ENCODE results near the gene GBP3. TPM values are rescaled to one million over a fixed set of nuclear protein-coding genes. Genes with fewer than 3 reads are reported as not detected.

Gene GBP3
- total RNA-seq, 1 donor, result 28.6 TPM

GRCh38 chr1:89044970-89045721, 22.5 kb upstream of the GBP3 start:
- no peak overlapping the region for H3K4me3 ChIP-seq (ENCODE audit: low read depth, low read length)
- DNase-seq (ENCODE audit: low read depth), result no peak
- no peak for TF ChIP-seq CTCF (IDR thresholded peaks at IDR 0.05; ENCODE audit: insufficient read depth, low read length)

- TF ChIP-seq CTCF (IDR thresholded peaks at IDR 0.05; ENCODE audit: insufficient read depth, low read length), result no peak
- H3K4me3 ChIP-seq (ENCODE audit: low read depth, low read length), result no peak overlapping the region
- DNase-seq (ENCODE audit: low read depth), result no peak
These were observed 21.3 kb upstream of the GBP3 start for GRCh38 chr1:89043940-89044339.

- TF ChIP-seq CTCF (IDR thresholded peaks at IDR 0.05; ENCODE audit: insufficient read depth, low read length), result no peak
- no peak for DNase-seq (ENCODE audit: low read depth)
- no peak overlapping the region for H3K4me3 ChIP-seq (ENCODE audit: low read depth, low read length)
These were observed 19.8 kb upstream of the GBP3 start for GRCh38 chr1:89042491-89042890.

GRCh38 chr1:89041721-89042120, 19.1 kb upstream of the GBP3 start:
- no peak overlapping the region for H3K4me3 ChIP-seq (ENCODE audit: low read depth, low read length)
- TF ChIP-seq CTCF (IDR thresholded peaks at IDR 0.05; ENCODE audit: insufficient read depth, low read length), result no peak
- no peak for DNase-seq (ENCODE audit: low read depth)

DNA sequence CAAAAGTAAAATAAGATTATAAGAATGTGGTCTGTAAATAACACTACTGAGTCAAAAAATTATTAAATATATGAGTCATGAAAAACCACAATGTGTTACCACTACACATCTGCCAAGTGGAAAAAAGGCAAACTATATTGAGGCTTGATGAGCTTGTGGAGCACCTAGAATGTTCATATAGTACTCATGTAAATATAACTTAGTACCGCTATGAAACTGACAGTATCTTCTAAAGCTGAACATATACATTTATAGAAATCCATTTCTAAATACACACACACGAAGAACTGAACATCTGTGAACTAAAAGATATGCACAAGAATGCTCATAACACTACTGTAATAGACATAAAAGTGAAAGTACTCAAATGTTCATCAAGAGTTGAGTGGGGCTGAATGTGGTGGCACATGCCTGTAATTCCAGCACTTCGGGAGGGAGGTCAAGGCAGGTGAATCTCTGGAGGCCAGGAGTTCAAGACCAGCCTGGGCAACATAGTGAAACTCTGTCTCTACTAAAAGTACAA, 18.5 kb upstream of the GBP3 start:
- TF ChIP-seq CTCF (IDR thresholded peaks at IDR 0.05; ENCODE audit: insufficient read depth, low read length), result no peak
- DNase-seq (ENCODE audit: low read depth), result peak; percentile 65
- H3K4me3 ChIP-seq (ENCODE audit: low read depth, low read length), result no peak overlapping the region

GRCh38 chr1:89040315-89040626, 17.6 kb upstream of the GBP3 start:
- TF ChIP-seq CTCF (IDR thresholded peaks at IDR 0.05; ENCODE audit: insufficient read depth, low read length), result no peak
- no peak for DNase-seq (ENCODE audit: low read depth)
- no peak overlapping the region for H3K4me3 ChIP-seq (ENCODE audit: low read depth, low read length)

DNA sequence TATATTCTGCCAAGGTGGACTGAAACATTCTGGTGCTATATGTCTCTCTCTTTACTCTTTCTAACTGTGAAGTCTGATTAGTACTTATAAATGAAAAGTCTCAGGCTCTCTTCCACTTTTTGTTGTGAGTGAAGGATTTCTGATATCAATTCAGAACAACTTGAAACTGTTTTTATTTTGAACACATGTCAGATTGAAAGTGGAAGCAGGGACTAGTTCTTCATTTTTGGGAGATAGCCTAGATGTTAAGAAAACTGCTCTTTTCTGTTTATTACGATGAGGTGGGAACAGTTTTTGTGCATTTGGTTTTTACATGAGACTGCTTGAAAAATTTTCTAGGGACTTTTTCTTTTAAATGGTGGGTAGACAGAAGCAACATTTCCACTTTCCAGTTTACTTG, 14.5 kb upstream of the GBP3 start:
- TF ChIP-seq CTCF (IDR thresholded peaks at IDR 0.05; ENCODE audit: insufficient read depth, low read length), result no peak
- DNase-seq (ENCODE audit: low read depth), result no peak
- H3K4me3 ChIP-seq (ENCODE audit: low read depth, low read length), result no peak overlapping the region
